Fibroblast of villous mesenchyme (primary cell): ENCODE results near the gene PSMB5. TPM values are rescaled to one million over a fixed set of nuclear protein-coding genes. Genes with fewer than 3 reads are reported as not detected.

Experiments
- DNase-seq: peaks from one replicate; pipeline ENCODE4 v3.0.0-alpha.2; 2010; ENCODE audit warnings: low read depth
- H3K4me3 ChIP-seq: 2 replicates; pipeline ENCODE4 v1.5.1; 2011; ENCODE audit warnings: low read depth, mild to moderate bottlenecking, low read length
- total RNA-seq: library from RNA; depleted of rRNA; stranded (reverse); fragments of >200 nt; gene quantifications from 2 replicates; pipeline ENCODE4 v1.2.3, GENCODE V29; 2012
- TF ChIP-seq, protein P1 (sequence below): IDR thresholded peaks from 2 replicates; pipeline ENCODE4 v1.5.1; 2012; ENCODE audit warnings: low read depth, mild to moderate bottlenecking, low read length; ENCODE audit not compliant: insufficient read depth

Gene PSMB5
- total RNA-seq, 1 donor = 196 TPM

DNA sequence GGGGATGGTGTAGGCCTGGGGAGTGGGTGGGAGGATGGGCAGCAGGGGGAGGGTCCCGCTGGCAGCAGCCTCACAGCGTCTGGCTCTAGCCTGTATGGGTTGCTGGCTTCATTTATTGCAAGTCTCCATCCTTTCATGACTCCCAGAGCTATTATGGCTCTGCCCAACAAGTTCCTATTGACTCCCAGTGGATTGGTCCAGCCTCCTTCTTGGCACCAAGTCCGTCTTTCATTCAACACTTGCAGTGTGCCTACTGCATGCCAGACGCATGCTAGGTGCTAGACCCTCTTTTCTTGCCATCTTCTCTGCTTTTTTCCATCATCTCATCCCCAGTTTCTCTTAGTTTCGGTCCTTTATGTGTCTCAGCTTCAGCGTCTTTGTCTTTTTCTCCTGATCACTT, 8.4 kb upstream of the PSMB5 start:
- no peak for DNase-seq

DNA sequence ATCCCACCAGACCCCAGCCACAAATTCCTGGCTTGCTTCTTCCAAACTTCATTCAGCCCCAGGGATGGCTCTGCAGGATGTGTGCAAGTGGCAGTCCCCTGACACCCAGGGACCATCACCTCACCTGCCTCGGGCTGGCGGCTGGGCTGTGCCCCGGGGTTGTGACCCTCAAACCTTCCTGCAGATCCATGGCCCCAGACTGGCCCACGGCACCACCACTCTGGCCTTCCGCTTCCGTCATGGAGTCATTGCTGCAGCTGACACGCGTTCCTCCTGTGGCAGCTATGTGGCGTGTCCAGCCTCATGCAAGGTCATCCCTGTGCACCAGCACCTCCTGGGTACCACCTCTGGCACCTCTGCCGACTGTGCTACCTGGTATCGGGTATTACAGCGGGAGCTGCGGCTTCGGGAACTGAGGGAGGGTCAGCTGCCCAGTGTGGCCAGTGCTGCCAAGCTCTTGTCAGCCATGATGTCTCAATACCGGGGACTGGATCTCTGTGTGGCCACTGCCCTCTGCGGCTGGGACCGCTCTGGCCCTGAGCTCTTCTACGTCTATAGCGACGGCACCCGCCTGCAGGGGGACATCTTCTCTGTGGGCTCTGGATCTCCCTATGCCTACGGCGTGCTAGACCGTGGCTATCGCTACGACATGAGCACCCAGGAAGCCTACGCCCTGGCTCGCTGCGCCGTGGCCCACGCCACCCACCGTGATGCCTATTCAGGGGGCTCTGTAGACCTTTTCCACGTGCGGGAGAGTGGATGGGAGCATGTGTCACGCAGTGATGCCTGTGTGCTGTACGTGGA, 7.7 kb upstream of the PSMB5 start, which contains the start of gene PSMB11:
Gene PSMB11, plus strand, starts transcription at position 51 of the 804 bp plus-strand sequence. Its CDS starts 14 bp downstream, at position 65.
- no peak within 1 kb of the TSS for H3K4me3 ChIP-seq
- TF ChIP-seq, protein P1, sequence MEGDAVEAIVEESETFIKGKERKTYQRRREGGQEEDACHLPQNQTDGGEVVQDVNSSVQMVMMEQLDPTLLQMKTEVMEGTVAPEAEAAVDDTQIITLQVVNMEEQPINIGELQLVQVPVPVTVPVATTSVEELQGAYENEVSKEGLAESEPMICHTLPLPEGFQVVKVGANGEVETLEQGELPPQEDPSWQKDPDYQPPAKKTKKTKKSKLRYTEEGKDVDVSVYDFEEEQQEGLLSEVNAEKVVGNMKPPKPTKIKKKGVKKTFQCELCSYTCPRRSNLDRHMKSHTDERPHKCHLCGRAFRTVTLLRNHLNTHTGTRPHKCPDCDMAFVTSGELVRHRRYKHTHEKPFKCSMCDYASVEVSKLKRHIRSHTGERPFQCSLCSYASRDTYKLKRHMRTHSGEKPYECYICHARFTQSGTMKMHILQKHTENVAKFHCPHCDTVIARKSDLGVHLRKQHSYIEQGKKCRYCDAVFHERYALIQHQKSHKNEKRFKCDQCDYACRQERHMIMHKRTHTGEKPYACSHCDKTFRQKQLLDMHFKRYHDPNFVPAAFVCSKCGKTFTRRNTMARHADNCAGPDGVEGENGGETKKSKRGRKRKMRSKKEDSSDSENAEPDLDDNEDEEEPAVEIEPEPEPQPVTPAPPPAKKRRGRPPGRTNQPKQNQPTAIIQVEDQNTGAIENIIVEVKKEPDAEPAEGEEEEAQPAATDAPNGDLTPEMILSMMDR = no peak
- DNase-seq = no peak

More for the DNA sequence above, 8.4 kb upstream of the PSMB5 start:
- TF ChIP-seq, protein P1 = no peak
- H3K4me3 ChIP-seq = no peak overlapping the region

DNA sequence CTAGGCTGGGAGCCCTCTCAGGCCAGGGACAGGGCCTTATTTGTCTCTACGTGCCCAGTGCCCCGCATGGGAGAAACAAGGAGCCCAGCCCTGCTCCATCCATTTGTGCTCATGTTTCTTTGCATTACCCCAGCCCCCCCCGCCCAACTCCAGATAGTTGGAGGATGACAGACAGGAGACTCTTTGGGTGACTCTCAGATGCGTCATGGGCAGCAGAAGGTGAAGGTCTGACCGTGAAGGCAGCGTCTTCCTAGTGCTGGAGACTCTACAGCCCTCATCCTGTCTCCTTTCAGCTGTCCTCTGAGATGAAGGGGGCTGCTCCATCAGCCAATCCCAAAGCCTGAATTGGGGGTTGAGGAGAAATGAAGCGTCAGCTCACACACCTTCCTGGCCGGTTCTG, 7.0 kb upstream of the PSMB5 start:
- DNase-seq = no peak
- no peak overlapping the region for H3K4me3 ChIP-seq
- TF ChIP-seq, protein P1 = no peak

DNA sequence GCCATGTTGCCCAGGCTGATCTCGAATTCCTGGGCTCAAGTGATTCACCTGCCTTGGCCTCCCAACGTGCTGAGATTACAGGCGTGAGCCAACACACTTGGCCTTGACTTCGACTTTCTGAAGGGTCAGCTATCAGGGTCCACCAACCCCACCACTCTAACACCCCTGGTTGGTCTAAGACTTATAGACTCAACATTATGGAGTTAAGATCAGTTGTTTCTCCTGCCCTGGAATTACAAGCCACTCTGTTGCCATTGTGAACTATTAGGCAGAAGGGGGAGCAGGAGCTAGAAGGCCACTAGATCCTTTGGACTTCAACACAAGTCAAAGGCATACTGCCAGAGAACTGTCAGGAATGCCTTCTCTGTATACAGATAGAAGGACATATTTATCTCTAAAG, 5.4 kb upstream of the PSMB5 start:
- no peak overlapping the region for H3K4me3 ChIP-seq
- no peak for DNase-seq
- TF ChIP-seq, protein P1 = no peak

DNA sequence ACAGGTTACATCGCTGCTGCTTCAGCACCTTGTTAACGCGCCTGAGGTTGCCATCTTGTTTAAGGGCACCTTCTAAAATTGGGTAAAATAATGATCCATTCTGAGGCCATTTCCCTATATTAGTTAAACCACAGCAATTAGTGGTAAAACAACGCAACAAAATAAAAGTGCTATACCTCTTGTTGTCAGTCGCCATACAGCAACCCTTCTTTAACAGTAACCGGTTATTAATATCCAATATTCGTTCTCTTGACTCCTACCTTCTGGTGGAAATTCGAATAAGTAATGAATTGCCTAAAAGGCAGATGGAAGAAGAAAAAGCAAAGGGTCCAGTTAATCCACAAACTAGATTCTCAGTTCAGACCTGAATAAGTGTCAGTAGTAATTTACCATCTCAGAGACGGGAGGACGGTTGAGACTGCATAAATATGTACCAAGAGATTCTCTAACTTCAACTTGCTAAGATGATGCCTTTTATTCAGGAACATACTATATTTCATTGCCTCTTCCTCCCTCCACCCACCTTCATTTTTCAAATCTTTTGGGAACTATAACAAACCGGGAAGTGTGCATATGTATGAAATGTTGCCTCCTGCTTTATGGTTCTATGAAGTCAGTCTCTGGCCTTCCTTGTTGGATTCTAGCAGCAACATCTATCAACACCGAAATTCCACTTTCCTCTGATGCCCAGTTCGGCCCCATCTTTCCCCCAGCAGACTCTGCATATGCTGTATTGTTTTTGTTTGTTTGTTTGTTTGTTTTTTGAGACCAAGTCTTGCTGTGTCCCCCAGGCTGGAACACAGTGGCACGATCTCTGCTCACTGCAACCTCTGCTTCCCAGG, 824 bp upstream of the PSMB5 start:
- TF ChIP-seq, protein P1 = no peak

DNA sequence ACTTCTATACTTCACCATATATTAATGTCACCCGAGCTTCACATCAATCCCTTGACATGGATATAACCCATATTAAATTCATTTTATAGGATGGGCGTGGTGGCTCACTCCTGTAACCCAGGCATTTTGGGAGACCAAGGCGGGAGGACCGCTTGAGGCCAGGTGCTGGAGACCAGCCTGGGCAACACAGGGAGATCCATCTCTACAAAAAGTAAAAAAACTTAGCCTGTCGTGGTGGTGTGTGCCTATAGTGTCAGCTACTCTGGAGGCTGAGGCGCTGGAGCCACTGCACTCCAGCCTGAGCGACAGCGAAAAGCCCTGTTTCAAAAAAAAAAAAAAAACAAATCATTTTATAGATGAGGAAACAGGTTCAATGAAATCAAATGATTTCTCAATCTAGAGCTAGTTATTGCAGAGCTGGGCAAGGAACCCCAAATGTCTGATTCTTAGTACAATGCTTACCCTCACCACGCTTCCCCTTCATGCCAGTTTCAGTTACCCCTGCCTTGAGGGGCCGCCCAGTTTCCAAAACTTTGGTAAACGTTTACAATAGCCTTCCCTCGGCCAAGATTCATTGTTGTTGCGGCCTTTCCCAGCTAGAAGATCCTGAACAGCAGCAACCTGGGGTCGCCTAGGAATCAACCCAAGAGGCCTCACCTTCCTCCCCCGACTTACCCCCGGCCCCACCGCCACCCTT, 751 bp downstream of the PSMB5 start:
- peak overlapping the region; percentile 74 for H3K4me3 ChIP-seq
- DNase-seq = no peak
- TF ChIP-seq, protein P1 = no peak

More for the DNA sequence above, 824 bp upstream of the PSMB5 start:
- DNase-seq = no peak
- peak overlapping the region; percentile 74 for H3K4me3 ChIP-seq
